ENCODE data around the gene PRLH. TPM values are rescaled to one million over a fixed set of nuclear protein-coding genes. Genes with fewer than 3 reads are reported as not detected.

Gene PRLH
- total and polyA plus RNA-seq, 12 donors: not detected

DNA sequence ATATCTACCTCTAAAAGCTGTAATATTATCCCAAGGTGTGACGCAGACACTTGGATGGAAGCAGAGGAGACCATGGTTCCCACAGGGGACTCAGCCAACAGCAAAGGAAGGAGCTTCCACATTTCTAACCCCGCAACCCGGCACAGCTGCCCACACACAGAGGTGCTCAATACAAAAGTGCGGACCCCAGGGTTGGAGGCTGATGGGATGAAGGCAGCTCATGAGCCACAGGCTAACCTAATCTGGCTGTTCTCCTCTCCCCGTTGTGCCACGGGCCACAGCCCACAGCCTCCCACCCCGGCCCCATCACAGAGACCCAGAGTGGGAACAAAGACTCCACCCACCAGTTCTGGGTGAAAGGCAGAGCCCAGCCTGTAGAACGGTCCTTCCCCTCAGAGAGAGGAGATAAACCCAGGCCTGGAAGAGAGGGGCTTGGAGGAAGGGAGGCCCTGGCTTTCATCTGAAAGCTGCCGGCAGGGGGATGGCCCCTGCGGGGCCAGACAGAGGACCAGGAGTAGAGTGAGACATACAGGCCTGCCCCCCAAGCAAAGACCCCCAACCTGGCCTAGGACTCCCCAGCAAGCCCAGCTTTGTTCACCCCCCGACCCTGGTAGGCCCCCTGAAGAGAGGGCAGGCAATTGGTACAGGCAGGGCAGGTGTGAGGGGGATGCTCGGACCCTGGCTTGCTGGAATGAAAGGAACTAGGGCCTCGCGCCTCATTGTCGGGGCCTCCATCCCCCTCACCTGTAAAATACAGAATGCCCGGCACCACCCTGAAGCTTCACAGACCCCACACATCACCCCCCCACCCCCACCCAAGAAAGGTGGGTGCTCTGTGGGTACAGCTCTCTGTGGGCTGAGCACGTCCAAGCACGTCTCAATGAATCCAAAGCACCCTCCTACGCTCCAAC lies 17.3 kb downstream of the PRLH start:
- H3K4me1 ChIP-seq (replicated peaks in 1 of 2): peaks cover 4 to 9% of the 10 kb centered on the region in 2 donors
- H3K4me3 ChIP-seq: no peak overlapping the region
- no peak for DNase-seq
- TF ChIP-seq POLR2A (IDR thresholded peaks at IDR 0.05): no peak
- TF ChIP-seq, protein P1, sequence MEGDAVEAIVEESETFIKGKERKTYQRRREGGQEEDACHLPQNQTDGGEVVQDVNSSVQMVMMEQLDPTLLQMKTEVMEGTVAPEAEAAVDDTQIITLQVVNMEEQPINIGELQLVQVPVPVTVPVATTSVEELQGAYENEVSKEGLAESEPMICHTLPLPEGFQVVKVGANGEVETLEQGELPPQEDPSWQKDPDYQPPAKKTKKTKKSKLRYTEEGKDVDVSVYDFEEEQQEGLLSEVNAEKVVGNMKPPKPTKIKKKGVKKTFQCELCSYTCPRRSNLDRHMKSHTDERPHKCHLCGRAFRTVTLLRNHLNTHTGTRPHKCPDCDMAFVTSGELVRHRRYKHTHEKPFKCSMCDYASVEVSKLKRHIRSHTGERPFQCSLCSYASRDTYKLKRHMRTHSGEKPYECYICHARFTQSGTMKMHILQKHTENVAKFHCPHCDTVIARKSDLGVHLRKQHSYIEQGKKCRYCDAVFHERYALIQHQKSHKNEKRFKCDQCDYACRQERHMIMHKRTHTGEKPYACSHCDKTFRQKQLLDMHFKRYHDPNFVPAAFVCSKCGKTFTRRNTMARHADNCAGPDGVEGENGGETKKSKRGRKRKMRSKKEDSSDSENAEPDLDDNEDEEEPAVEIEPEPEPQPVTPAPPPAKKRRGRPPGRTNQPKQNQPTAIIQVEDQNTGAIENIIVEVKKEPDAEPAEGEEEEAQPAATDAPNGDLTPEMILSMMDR (IDR thresholded peaks at IDR 0.05): no peak
- H3K27ac ChIP-seq: no peak overlapping the region
- no peaks in the 10 kb centered on the region for H3K27me3 ChIP-seq
- 87 to 92% (median 90%) methylated on average over 10 to 19 of the region's 19 CpGs for WGBS, 4 donors
- H3K9me3 ChIP-seq (replicated peaks in 1 of 3): no peaks in the 10 kb centered on the region
- no peaks in the 10 kb centered on the region for H3K36me3 ChIP-seq (replicated peaks in 1 of 2)
- intact Hi-C loops (cut with DNase I): loop anchor here (2.0 to 5.0 kb wide), 2 partner anchors 89 to 159 kb away; no protein-coding TSS in a partner anchor

DNA sequence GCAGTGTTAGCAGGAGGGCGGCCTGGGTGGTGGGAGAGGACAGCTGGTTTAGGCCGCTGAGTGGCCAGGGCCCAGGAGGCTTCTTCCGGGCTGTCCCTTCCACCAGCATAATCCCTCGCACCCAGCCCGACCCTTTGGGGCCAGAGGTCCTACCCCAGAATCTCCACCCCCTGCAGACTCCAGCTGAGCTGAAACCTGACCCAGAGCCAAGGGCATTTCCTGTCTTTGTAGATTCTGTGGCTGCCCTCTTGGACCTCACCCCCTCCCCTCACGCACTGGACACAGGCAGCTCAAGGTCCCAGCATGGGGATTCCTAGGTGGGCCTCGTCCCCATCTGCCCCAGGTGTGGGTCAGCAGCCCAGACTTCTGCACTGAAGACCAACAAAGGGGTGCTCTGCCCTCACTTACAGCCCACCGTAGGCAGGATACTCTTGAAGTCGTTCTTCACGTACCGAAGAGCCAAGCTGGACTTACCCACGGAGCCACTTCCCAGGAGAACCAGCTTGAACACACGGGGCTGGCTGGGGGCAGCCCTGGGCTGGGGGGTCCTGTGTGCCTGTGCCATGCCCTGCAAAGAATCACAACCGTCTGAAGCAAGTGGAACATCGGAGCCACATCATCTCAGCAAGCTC lies 19.3 kb downstream of the PRLH start:
- Histone ChIP-seq H3K4me3 (no peak overlapping the region), H3K27ac (no peak overlapping the region), H3K9me3 (replicated peaks in 1 of 3) (no peaks in the 10 kb centered on the region), H3K36me3 (replicated peaks in 1 of 2) (no peaks in the 10 kb centered on the region), H3K4me1 (replicated peaks in 1 of 2) (peaks cover 4 to 12% of the 10 kb centered on the region in 2 donors), H3K27me3 (no peaks in the 10 kb centered on the region)
- TF ChIP-seq POLR2A (IDR thresholded peaks at IDR 0.05): no peak
- TF ChIP-seq, protein P1 (IDR thresholded peaks at IDR 0.05): no peak
- intact Hi-C loops (cut with DNase I): no loop called here
- 83 to 92% (median 84%) methylated on average over 4 to 15 of the region's 15 CpGs for WGBS, 4 donors
- no peak for DNase-seq

DNA sequence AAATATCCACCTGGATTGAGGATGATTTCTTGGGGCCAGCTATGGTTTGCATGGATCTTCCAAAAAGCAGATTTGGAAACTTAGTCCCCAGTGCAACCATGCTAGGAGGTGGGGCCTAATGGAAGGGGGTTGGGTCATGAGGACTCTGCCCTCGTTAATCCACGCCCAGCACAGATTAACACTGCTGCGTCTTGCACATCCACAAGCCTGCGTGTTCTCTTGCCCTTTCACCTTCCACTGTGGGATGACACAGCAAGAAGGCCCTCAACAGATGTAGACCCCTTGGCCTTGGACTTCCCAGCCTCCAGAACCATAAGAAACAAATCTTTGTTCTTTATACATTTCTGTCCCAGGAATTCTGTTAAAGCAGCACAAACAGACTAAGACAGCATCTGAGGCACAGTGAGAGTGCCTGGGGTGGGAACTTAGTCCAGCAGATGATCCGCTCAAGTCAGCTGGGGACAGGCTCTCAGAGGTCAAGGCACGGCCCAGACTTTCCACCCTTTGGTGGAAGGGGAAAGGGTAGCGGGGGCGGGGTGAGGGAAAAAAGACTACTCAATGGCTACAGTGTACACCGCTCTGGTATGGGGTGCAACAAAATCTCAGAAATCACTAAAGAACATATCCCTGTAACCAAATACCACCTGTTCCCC lies 21.8 kb downstream of the PRLH start:
- intact Hi-C loops (cut with DNase I): no loop called here
- Histone ChIP-seq H3K4me1 (replicated peaks in 1 of 2) (peaks cover 0 to 6% of the 10 kb centered on the region in 2 donors), H3K27ac (no peak overlapping the region), H3K36me3 (replicated peaks in 1 of 2) (no peaks in the 10 kb centered on the region), H3K27me3 (no peaks in the 10 kb centered on the region), H3K9me3 (replicated peaks in 1 of 3) (no peaks in the 10 kb centered on the region), H3K4me3 (no peak overlapping the region)
- no peak for DNase-seq
- TF ChIP-seq POLR2A (IDR thresholded peaks at IDR 0.05): no peak
- TF ChIP-seq, protein P1 (IDR thresholded peaks at IDR 0.05): no peak
- WGBS, 4 donors: 82 to 92% (median 90%) methylated on average over 9 of the region's 9 CpGs
